GM18508 (cell line): ENCODE results near the gene FAM184B.
"Not testable (repeated sequence)": the region's sequence is repeated elsewhere in the genome, so short reads cannot be mapped to it uniquely, and the experiment has no call there.

Experiments
- ATAC-seq: cut with Tn5 transposase; IDR thresholded peaks from one replicate; pipeline ENCODE4 v1.9.1; 2021; ENCODE audit warnings: moderate number of reproducible peaks; ENCODE audit not compliant: insufficient read depth, unreplicated experiment

FAM184B gene

GRCh38 chr4:17690135-17690534, 91.3 kb downstream of the FAM184B start:
- no peak for ATAC-seq

- no peak for ATAC-seq
Observed at GRCh38 chr4:17688011-17688441, 93.4 kb downstream of the FAM184B start.

DNA sequence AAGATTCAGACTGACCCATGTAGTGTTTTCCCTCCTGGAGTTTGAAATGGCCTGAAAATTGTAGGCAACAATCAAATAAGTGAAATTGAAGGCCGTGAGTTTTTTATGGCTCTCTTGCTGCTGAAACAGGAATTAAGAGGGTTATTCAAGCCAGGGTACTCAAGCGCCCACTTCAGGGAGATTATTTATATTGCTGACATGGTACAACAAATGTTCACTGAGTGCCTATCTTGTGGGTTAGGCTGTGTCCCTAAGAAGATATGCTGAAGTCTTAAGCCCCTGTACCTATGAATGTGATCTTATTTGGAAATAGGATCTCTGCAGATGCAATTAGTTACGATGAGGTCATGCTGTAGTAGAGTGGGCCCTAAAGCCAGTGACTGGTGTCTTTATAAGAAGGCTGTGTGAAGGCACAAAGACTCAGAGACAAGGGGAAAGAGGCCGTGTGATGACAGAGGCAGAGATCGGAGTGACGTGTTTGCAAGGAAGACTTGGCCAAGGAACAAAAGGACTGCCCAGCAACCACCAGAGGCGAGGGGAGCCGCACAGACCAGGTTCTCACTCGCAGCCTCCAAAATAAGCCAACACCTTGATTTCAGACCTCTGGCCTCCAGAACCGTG, 94.1 kb downstream of the FAM184B start:
- ATAC-seq: no peak

GRCh38 chr4:17684648-17685047, 96.8 kb downstream of the FAM184B start:
- not testable (repeated sequence) for ATAC-seq

GRCh38 chr4:17682222-17682566, 99.2 kb downstream of the FAM184B start:
- ATAC-seq: no peak

DNA sequence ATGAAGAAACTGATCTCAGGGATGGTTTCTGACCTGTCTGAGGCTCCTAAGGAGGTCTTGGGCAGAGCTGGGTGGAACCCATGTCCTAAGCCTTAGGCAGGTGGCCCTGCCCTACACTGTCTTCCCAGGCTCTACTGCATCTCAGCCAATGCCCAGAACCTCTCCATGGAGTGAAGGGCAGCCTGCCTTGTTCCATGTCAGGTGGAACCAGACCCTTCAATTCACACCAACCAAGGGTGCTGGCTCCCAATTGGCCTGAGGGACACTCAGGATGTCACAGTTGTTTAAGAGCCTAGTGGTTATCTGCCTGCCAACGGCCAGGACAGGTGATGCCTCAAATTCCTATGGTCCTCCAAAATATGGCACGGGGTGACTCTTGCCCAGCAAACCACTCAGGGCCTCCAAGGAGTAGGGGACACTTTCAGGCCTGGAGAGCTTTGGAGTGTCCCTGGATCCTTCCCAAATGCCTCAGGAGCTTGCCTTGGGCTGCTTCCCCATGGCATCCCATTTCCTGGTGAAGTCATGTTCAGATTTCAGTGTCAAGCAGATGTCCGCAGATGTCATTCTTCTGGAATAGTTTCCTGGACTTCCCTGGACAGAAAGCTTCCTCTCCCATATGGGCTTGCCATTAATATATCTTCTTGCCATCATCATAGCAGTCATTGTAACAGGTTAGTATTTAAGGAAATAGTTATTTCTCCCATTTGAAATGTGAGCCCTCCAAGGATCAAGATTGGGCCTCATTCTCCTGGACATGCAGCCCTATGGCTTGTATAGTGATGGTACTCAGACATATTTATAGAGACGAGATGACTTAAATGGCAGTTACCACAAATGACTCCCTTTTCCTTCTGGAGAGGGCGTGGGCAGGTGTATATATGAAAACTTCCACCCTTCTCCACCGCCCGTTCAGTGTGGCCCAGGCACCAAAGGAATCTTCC, 99.9 kb downstream of the FAM184B start:
- ATAC-seq: no peak

DNA sequence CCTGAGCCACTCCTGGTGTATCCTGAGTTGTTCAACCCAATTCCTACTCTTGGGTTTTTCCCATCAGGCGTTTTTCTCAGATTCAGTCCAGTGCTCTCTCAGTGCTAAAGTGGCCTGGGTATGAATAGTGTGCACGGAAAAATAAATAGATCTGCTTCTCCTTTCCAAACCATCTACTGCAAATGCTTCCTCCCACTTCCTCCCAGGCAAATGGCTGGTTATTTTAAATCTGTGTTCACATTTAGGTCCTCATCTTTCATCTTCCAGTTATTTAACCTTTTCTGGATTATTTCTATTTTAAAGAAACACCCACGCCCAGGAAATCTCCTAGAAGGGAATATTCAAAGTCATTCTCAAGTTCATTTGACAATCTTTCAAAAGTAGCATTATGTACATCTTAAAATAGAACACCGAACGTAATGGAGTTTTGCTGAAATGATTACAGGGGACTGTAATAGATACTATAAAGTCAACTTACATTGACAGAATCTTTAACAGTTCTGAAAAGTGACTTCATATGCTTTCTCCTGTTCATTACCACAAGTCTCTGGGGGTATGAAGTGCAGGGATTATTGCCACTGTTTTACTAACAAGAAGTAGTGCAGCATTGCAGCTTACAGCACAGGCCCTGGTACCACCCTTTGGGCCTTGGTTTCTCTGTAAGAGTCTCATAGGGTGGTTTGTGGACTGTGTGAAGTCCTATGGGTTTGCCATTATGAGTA, 100.7 kb downstream of the FAM184B start:
- no peak for ATAC-seq

- no peak for ATAC-seq
Observed at GRCh38 chr4:17670423-17670822, 111.0 kb downstream of the FAM184B start.

GRCh38 chr4:17667653-17668201, 113.7 kb downstream of the FAM184B start:
- no peak for ATAC-seq

- ATAC-seq: no peak
Observed at GRCh38 chr4:17667253-17667652, 114.2 kb downstream of the FAM184B start.

DNA sequence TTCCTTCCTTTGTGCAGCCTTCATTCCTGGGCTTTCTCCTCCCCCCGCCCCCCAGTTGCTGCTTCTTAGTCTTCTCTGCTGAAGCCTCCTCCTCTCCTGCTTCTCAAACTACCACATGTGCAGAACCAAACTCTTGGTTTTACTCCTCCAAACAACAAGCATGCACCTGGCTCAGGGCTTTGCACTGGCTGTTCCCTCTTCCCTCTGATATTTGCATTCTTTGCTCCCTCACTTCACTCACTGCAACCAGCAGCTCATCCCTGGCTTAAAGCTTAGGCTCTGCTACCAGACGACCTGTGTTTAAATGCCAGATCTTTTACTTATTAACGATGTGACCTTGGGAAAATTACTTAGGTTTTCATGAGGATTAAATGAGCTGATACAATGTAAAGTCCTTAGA, 115.6 kb downstream of the FAM184B start:
- no peak for ATAC-seq

DNA sequence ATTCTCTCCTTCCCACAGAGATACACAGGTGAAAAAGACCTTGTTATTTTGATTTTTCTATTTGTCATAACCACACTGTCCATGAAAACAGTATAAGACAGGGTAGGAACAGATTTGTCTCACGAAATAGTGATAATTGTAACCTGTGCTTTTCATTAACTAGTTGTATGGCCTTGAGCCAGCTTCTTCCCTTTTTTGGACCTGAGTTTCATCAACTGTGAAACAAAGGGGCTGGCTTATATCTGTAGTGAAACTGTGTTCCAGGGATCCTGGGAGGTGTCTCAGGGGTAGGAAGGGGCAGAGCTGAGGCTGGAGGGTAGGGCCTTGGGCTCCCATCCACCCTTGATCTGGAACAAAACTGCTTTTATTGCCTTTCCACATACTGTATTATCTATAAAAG, 116.1 kb downstream of the FAM184B start:
- no peak for ATAC-seq

DNA sequence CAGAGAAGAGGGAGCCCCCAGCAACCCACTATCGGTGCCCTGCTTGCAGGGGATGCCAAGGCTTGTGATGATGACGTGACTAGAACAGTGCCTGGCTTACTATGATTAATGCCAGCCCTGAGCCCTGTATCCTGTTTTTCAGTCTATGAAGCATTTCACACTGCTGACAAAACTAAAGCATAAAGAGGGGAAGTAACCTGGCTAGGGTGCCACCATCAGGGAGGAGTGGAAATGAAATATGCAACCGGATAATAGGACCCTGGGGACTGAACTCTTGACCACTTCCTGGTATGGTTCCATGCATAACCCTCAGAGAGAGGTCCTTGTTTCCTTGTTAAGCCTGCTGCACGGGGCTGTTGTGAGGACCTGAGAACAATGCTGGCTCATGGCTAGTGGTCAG, 116.7 kb downstream of the FAM184B start:
- ATAC-seq: peak; percentile 92

DNA sequence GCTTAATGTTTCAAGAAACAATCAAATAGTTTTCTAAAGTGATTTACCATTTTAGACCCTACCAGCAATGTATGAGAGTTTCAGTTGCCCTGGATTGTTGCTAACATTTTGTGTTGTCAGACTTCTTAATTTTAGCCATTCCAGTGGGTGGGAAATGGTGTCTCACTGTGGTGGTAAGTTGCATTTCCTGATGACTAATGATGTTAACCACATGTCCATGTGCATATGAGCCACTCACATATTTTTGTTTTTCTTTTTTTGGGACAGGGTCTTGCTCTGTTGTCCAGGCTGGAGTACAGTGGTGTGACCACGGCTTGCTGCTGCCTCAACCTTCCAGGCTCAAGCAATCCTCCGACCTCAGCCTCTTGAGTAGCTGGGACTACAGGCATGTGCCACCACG, 118.7 kb downstream of the FAM184B start:
- ATAC-seq: no peak

DNA sequence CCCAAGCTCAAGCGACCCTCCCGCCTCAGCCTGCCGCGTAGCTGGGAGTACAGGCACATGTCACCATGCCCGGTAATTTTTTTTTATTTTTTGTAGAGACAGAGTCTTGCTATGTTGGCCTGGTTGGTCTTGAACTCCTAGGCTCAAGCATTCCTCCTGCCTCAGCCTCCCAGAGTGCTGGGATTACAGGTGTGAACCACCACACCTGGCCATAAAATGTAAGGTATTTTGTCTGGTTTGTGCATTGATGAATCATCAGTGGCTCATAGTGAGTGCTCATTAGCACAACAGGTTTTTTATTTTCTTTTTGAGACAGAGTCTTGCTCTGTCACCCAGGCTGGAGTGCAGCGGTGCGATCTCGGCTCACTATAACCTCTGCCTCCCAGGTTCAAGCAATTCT, 122.2 kb downstream of the FAM184B start:
- not testable (repeated sequence) for ATAC-seq

- no peak for ATAC-seq
Observed at GRCh38 chr4:17657849-17658248, 123.6 kb downstream of the FAM184B start.

DNA sequence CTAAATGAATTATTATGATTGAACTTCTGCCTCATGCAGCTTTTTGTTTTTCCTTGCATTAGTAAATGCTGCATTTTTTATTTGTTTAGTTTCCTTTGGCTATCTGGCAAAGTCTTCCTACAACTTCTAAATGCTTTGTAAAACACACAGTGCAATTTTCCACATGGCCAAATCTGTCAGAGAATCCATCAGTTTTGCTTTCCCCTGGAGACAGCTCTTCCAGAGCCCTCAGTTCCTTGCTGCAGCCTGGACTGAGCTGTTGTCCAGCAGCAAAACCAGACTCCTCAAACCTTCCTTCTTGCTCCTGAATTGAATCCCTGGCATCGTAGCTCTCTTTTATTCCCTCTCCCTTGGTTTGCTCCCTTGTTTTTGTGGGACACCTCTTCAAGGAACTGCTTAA, 124.3 kb downstream of the FAM184B start:
- ATAC-seq: no peak

DNA sequence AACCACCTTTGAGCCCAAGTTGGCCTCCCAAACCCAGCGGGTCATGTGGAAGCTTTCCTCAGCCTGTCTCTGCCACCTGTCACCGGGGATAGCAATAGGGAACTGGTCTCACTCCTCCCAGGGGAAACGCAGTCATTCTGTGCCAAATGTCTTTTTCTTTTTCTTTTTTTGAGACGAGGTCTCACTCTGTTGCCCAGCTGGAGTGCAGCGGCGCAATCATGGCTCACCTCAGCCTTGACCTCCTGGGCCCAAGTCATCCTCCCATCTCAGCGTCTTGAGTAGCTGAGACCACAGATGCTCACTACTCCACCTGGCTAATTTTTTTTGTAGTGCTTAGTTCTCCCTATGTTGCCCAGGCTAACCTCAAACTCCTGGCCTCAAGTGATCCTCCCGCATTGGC, 126.7 kb downstream of the FAM184B start:
- ATAC-seq: no peak

DNA sequence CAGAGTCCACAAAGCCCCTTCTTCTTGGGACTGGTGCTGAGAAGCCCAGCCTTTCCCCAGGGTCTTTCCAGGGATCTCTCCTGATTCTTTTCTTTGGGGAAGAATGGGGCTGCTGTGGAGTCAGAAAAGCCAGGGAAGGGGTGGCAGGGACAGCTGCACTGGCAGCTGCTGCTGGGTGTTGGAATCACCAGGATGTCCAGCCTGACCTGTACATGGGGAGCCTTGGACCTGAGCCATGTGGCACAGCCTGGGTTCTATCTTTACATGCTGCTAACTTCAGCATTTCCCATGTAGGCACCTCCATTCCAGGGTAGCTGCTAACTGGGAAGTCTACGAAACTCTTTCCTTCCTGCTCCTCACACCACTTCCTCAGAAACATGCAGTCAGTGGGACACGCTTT, 131.0 kb downstream of the FAM184B start:
- ATAC-seq: no peak

DNA sequence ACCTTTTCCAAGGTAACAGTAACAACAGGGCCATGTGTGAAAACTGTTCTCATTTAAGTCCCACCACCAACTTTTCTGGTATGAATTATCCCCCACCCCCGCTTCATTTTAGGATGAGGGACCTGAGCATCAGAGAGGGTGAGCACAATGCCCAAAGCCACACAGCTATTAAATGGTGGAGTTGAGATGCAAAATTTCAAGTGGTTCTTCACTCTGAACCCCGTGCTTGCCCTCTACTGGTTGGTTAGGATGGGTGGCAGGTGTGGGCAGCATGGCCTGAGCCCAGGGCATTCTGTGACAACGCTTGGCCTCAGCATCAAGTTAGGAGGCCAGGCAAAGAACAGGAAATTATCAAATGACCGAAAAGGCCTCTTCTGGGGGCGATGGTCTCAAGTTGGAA, 133.5 kb downstream of the FAM184B start:
- ATAC-seq: no peak
